Hematopoietic multipotent progenitor cell treated with erythropoietin and hydrocortisone succinate and interleukin-3 and kit ligand, for 4 days (in vitro differentiated cells): Measurements from ENCODE around the gene SIRT3.
A peak's percentile ranks its signal among the peaks of the same experiment; 100 is the strongest.

Experiments
- DNase-seq: peaks from one replicate; pipeline ENCODE4 v3.0.0-alpha.2; 2015

SIRT3 gene

GRCh38 chr11:235997-236773, at the start of gene SIRT3:
Gene SIRT3 (minus strand): TSS chr11:236342. CDS start chr11:236328, 14 bp downstream.
- peak; percentile 95 for DNase-seq

DNA sequence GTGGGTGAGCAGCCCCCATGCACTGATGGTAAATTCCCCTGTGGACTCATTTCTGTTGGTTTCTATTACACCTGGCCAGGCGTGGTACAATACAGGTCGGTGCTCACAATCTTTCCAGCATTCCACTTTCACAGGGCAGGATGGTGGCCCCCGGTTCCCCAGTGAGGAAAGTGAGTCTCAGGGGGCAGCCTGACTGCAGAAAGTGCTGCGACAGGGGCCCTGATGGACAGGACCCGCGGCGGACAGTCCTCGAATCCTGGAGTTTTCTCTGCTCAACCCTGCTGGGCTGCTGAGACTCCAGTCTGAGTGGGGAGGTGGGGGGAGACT, 49.7 kb upstream of the SIRT3 start:
- no peak for DNase-seq

DNA sequence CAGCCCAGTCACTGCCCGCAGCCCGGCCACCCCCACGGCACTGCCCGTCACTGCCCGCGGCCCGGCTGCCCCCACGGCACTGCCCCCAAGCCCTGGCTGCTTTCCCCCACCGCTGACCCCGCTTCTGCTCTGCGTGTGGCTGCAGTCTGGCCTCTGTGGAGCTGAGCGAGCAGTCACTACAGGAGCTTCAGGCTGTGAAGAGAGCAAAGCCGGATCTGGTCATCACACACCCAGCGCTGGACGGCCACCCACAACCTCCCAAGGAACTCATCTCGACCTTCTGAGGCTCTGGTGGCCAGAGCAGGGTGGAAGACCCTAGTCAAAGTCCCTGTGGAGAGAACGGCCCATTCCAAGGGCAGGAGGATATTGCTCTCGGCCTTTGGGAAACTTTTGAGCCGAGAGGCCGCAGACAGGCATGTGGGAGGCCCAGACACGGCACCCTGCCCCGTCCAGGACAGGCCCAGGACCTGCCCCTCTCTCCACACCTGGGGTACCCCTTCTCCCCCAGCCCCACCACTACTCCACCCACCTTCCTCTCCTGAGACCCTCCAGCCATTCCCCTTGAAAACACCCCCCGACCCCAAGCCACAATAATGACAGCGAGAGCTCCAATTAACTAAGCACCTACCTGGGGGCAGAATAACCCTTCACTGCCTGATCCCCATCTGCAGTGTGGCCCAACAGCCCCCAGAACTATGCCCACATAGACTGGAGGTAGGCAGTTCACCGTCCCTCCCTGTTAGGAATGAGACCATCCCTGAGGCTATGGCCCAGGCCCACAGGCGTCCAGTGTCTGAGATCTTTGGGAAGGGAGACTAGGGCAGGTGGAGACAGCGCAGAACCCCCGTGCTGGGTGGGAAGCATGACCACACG, 49.1 kb upstream of the SIRT3 start:
- no peak for DNase-seq

DNA sequence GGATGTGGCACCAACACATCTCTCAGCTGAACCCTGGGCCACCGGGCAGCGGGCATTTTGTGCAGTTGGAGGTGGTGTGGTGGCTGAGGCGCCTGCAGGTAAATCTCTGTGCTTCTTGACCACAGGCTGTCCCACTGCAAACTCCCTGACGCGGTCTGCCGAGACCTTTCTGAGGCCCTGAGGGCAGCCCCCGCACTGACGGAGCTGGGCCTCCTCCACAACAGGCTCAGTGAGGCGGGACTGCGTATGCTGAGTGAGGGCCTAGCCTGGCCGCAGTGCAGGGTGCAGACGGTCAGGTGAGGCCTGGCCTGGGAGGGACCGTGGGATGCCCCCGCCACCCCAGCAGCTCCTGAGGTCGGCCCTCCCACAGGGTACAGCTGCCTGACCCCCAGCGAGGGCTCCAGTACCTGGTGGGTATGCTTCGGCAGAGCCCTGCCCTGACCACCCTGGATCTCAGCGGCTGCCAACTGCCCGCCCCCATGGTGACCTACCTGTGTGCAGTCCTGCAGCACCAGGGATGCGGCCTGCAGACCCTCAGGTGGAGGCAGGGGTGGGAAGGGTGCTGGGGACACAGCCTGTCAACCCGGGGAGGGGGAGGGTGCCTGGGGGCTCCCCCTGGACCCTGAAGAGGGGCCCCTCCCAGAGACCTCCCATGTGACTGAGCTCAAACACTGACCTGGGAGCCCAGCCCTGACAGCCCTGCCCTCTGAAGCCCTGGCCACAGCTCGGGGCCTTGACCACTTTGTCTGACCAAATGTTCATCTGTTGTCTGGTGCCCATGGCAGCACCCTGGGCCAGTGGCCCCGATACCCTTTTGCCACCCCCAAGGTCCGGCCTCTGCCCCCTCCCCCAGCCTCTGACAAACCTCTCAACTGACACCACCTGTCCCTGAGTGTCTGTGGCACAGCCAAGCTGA, 48.2 kb upstream of the SIRT3 start:
- no peak for DNase-seq

DNA sequence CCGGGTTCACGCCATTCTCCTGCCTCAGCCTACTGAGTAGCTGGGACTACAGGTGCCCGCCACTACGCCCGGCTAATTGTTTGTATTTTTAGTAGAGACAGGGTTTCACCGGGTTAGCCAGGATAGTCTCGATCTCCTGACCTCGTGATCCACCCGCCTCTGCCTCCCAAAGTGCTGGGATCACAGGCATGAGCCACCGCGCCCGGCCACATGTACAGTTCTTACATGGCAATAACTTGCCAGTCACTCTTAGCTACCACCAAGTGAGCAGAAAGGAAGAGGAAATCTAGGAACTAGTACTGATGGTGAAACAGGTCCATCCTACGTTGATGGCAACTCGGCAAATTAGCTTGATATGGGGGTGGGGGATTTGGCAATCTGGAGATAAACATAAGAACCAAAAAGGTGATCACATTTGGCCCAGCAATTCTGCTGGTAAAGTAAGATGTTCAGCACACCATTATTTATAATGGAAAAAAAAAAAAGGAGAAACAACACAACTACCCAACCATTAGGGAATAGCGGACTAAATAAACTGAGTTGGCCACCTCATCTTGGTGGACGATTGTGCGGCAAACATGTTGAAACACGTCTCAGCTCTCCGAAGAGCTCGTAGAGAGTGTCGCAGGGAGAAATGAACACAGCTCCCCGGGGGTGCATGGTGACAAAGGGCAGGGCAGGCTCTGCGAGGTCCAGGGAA, 47.4 kb upstream of the SIRT3 start:
- DNase-seq, result no peak

DNA sequence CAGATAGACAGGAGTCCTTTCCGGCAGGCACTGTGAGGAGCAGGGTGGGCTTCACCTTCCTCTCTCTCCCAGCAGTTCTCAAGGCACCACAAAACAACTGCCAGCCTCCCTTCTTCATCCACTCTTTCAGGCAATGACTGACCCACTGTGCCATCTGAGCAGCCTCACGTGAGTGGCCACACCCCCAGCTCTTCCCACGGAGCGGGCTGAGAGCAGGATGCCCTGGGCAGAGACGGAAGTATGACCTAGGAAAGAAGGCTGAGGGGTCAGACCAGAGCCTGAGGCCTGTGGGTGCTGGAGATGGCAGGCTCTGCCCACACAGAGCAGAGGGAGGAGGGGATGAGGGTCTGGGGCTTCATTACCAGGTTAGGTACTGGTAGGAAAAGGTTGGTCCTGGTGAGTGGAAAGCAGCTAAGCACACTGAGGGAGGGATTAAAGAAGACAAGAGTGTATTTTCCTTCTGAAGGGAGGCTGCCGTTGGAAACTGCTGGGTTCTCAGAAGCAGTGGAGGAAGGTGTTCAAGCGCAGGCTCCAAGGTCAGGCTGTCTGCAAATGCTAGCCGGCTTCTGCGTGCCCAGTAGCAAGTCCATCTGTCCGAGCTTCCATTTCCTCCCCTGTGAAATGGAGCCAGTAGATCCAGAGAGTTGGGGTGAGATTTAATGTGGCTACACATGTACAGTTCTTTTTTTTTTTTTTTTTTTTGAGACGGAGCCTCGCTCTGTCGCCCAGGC, 46.7 kb upstream of the SIRT3 start:
- no peak for DNase-seq

DNA sequence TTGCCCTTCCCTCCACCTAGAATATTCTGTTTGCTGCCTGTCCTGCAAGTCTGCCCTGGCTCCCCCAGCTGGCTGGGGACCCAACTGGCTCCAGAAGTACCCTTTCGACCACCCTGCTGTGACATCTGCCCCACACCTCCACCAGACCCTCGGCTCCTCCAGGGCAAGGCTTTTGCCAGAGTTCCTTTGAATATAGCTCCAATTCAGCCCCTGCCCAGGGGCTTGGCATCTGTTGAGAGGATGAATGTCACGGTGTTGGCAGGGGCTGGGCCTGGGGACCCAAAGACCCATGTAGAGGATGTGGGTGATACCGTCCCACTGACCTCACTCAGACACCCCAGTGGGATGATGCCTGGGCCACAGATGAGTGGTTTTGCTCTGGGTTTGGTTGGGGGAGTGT, 46.0 kb upstream of the SIRT3 start:
- DNase-seq, result no peak

- DNase-seq, result no peak
Observed at GRCh38 chr11:281486-282161, 45.5 kb upstream of the SIRT3 start.

DNA sequence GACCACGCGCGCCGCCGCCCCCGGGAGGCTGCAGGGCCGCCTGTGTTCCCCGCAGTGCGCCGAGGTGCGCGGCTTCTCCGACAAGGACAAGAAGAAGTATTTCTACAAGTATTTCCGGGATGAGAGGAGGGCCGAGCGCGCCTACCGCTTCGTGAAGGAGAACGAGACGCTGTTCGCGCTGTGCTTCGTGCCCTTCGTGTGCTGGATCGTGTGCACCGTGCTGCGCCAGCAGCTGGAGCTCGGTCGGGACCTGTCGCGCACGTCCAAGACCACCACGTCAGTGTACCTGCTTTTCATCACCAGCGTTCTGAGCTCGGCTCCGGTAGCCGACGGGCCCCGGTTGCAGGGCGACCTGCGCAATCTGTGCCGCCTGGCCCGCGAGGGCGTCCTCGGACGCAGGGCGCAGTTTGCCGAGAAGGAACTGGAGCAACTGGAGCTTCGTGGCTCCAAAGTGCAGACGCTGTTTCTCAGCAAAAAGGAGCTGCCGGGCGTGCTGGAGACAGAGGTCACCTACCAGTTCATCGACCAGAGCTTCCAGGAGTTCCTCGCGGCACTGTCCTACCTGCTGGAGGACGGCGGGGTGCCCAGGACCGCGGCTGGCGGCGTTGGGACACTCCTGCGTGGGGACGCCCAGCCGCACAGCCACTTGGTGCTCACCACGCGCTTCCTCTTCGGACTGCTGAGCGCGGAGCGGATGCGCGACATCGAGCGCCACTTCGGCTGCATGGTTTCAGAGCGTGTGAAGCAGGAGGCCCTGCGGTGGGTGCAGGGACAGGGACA, 44.8 kb upstream of the SIRT3 start:
- peak; percentile 35 for DNase-seq

DNA sequence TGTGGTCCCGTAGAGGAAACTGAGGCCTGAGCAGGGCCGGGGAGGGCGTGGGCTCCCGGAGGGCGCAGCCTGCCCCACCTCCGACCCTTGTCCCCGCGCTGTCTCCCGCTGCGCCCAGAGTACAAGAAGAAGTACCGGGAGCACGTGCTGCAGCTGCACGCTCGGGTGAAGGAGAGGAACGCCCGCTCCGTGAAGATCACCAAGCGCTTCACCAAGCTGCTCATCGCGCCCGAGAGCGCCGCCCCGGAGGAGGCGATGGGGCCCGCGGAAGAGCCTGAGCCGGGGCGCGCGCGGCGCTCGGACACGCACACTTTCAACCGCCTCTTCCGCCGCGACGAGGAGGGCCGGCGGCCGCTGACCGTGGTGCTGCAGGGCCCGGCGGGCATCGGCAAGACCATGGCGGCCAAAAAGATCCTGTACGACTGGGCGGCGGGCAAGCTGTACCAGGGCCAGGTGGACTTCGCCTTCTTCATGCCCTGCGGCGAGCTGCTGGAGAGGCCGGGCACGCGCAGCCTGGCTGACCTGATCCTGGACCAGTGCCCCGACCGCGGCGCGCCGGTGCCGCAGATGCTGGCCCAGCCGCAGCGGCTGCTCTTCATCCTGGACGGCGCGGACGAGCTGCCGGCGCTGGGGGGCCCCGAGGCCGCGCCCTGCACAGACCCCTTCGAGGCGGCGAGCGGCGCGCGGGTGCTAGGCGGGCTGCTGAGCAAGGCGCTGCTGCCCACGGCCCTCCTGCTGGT, 44.0 kb upstream of the SIRT3 start:
- DNase-seq, result peak; percentile 74

DNA sequence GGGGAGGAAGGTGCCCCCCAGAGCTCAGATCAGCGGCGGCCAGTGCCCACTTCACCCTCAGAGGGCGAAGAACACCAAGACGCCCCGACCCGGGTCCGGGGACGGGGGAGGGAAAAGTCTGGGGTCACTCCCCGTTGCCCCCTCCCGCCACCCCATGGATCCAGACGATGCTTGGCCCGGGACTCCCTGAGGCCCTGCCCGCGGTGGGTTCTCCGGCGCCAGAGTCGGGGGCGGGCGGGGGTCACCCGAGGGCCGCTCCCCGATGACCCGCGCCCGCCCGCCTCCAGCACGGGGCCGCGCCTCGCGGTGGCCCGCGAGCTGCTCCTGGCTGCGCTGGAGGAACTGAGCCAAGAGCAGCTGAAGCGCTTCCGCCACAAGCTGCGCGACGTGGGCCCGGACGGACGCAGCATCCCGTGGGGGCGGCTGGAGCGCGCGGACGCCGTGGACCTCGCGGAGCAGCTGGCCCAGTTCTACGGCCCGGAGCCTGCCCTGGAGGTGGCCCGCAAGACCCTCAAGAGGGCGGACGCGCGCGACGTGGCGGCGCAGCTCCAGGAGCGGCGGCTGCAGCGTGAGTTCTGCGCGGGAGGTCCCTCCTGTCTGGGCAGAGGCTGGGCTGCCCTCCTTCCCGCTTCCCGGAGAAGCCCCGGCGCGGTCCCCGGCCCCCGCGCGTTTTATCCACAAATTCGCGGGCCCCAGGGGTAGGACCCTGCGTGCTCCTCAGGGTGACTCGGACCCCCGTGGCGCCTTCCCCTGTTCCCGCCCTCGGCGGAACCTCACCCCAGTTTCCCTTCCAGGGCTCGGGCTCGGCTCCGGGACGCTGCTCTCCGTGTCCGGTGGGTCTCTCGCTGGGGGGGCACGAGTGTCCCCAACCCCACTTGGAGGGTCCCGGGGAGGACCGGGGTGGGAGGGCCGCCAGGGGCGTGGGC, 43.2 kb upstream of the SIRT3 start:
- DNase-seq, result no peak

- no peak for DNase-seq
Observed at GRCh38 chr11:278001-278951, 42.1 kb upstream of the SIRT3 start, which contains the start of gene NLRP6. Gene NLRP6 (plus strand): TSS chr11:278407. CDS start chr11:278570, 163 bp downstream.

GRCh38 chr11:276219-276618, 40.1 kb upstream of the SIRT3 start:
- DNase-seq, result no peak

DNA sequence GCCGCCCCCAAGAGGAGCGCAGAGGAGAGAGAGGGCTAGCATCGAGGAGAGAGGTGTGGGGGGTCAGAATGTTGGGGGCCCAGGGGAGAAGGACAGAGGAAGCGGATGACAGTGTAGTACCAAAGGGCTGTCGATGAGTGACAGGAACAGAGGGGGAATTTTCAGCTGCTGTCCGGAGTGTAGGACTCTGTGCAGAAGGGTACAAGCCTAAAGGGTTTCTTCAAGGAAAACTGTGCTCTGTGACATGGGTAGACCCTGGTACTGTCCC, 36.7 kb upstream of the SIRT3 start:
- DNase-seq, result no peak

DNA sequence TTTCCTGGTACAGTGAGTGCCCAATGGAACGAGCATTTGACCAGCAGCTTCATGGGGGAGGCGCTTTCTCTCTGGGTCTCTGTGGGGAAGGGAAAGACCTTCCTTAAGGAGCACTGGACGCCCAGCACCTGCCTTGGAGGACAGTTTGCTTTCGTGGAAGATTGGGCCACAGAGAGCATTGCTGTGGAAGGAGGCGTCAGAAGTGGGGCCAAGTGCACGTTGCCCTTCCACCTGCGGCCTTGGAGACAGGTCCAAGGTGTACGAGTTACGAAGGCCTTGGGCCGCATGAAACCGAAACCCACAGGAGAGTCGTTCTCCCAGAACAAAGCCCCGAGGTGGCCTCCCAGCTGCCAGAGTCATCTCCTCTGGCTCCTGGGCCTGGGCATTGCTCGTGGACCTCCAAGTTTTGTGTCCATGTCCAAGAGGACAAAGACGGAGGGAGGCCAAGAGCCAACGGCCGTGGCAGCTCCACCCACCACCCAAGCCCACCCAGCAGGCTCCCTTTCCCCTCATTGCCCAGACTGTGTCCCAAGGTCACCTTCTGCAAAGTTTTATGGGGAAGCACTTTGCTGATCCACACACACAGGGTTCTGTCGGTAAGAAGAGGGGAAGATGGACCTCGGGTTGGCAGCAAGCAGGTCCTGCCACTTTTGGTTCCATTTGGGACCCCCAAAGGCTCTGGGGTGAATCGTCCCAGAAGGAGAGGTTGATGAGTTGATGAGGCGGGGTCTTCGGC, 36.2 kb upstream of the SIRT3 start:
- DNase-seq, result no peak

DNA sequence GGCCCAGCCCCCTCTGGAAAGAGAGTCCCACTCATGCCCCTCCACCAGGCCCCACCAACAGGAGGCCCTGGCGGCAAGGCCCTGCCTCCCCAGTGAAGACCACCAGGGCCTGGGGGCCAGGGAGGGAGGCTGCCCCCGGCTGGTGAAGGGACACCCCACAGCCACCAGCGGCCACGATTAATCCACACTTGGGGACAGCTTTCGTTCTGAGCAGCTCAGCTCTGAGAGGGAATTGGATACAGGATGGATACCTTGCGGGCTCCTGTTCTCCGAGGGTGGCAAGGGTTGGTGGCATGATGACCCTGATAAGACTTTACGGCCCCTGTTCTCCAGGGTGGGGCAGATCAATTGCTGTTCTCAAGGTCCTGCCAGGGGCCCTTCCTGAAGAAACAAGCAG, 35.2 kb upstream of the SIRT3 start:
- no peak for DNase-seq
